HG03095 (cell line): ENCODE measurements around the gene AMOT.

ENCODE experiments used
- ATAC-seq: cut with Tn5 transposase; IDR thresholded peaks from one replicate; pipeline ENCODE4 v1.9.1; 2021; ENCODE audit warnings: moderate library complexity; ENCODE audit not compliant: unreplicated experiment

Gene AMOT

DNA sequence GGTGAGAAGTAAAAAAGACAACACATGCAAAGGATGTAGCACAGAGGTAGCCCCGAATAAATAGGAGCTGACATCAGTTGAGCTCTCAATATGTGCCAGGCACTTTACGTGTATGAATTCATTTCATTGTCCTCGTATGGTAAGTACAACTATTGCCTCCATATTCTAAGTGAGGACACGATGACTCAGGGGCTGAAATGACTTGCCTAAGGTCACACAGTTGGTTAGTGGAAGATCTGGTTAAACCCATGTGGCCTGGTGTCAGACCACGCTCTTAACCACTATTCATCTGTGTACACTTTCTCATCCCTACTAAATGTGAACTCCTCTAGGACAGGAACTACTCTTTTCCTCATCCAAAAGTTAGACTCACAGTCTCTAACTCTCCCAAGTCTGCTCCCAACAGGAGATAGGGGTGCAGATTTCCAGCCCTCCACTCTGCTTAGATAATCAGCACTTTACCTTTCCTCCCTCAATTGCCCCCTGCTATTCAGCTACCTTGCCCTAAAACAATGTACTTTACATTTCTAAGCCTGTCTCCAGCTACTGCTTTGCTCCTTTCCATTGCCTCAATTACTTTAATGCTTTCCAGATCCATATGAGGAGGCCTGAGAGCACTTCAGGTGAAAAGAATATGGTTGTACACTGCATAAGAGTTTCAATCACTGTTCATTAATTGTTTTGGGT, 102.1 kb downstream of the AMOT start:
- no peak for ATAC-seq

DNA sequence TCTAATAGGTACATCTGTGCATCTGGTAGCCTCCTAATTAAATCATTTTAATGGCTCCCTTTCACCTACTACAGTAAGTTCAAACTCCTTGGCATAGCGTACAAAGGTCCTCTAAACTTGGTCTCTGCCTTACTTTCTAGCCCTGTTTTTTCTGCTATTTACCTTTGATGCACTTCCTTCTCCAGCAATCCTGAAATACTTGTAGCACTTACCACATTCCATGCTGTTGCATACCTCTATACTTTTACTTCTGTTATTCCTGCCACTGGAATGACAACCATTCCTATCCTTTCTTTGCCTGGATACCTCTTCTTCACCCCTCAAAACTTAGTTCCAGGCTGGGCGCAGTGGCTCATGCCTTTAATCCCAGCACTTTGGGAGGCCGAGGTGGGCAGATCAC, 104.3 kb downstream of the AMOT start:
- ATAC-seq: no peak

DNA sequence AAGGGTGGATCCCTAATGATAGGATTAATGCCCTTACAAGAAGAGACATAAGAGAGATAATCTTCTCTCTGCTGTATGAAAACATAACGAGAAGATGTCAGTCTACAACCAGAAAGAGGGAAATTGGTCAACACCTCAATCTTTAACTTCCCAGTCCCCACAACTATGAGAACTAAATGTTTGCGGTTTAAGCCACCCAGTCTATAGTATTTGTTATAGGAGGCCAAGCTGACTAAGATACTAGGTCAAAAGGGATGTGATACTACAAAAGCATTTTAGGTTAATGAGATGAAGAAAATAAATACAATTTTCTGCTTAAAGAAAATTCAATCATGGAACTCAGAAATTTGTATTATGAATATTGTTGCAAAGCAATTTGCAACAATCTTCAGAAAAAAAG, 105.5 kb downstream of the AMOT start:
- ATAC-seq: no peak

DNA sequence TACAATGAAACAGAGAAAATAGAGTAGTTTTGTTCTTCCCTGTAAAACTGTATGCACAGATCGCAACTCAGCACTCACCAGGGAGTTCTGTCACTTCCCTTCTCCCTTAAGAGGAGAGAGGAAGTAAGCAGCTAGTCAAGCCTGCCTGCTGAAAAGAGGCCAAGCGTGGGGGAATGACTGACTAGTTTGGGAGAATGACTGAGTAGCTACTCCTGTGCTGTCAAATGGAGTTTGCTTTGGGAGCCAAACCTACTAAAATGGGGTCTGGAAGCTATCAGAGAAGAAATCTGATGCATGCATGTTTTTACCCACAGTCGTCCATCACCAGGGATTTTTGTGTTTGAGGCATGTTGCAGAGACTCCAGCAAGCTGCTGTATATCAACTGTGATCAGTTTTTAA, 106.3 kb downstream of the AMOT start:
- no peak for ATAC-seq

DNA sequence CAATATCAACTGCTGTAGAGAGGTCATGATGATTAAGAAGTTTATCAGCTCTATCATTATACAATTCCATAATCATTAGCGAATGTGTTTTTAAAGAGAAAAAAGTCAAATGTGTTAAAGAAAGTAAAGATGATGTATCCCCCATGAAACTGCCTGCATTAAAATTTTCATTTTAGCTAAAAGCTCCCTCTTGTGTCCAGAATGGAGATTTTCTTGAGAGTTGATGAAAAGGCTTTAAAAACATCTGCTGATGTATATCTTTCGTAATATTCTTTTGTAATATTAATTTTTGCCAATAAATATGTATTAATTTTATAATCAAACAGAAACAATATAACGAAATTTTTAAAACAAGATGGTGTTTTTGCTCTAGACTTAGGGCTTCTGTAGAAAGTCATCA, 108.8 kb downstream of the AMOT start:
- no peak for ATAC-seq
